Measurements from ENCODE around the gene ITCH. TPM values are rescaled to one million over a fixed set of nuclear protein-coding genes. Genes with fewer than 3 reads are reported as not detected.
"Not testable (repeated sequence)": the region's sequence is repeated elsewhere in the genome, so short reads cannot be mapped to it uniquely, and the experiment has no call there.

ITCH gene
- total and polyA plus RNA-seq, 2 experiments from 2014 or later = 31.0 to 47.7 TPM

- Histone ChIP-seq H3K9ac (no peak overlapping the region), H3K27ac (no peak overlapping the region), H3K9me3 (ENCODE audit: low read depth) (no peaks in the 10 kb centered on the region), H3K4me3 (no peak overlapping the region), H3F3A (ENCODE audit: insufficient read depth) (peaks cover 25% of the 10 kb centered on the region), H3K4me2 (ENCODE audit: unreplicated experiment) (no peak overlapping the region), H3K27me3 (replicated peaks; ENCODE audit: insufficient read depth) (no peaks in the 10 kb centered on the region), H4K20me1 (ENCODE audit: insufficient read depth) (no peaks in the 10 kb centered on the region; the same call in 1 of the 2 replicates), H3K36me3 (ENCODE audit: low read depth) (peaks cover 65% of the 10 kb centered on the region), H3K9me2 (ENCODE audit: insufficient read depth) (no peaks in the 10 kb centered on the region), H2AFZ (no peak overlapping the region), H3K4me1 (ENCODE audit: insufficient read depth) (peaks cover 8% of the 10 kb centered on the region), H3K79me2 (ENCODE audit: insufficient read depth) (peaks cover 47% of the 10 kb centered on the region)
- WGBS, 2 experiments (ENCODE audit: low coverage in 1 of 2, low lambda C conversion rate in 2 of 2, missing lambda C conversion rate in 2 of 2) = 98% methylated on average over 4 of the region's 4 CpGs
- TF ChIP-seq EZH2phosphoT487 (IDR thresholded peaks at IDR 0.05; ENCODE audit: insufficient read depth, low read depth) = no peak
- no peak for TF ChIP-seq EZH2 (IDR thresholded peaks at IDR 0.05; ENCODE audit: insufficient read depth, poor library complexity, severe bottlenecking)
- no peak for DNase-seq
- in situ Hi-C loops (cut with MboI) = no loop called here
These were observed 116.6 kb downstream of the ITCH start for GRCh38 chr20:34479627-34480026.

GRCh38 chr20:34482154-34482553 is 119.1 kb downstream of the ITCH start:
- H3K4me1 ChIP-seq (ENCODE audit: insufficient read depth); H3K27me3 ChIP-seq (replicated peaks; ENCODE audit: insufficient read depth); H3K4me2 ChIP-seq (ENCODE audit: unreplicated experiment); H3K9ac ChIP-seq; H3K4me3 ChIP-seq; H2AFZ ChIP-seq; H3K9me2 ChIP-seq (ENCODE audit: insufficient read depth); DNase-seq; H3K27ac ChIP-seq; in situ Hi-C loops (cut with MboI); H3K9me3 ChIP-seq (ENCODE audit: low read depth); H4K20me1 ChIP-seq (ENCODE audit: insufficient read depth): not testable (repeated sequence)
- peaks cover 64% of the 10 kb centered on the region for H3K36me3 ChIP-seq (ENCODE audit: low read depth)
- WGBS, 2 experiments (ENCODE audit: low coverage in 1 of 2, low lambda C conversion rate in 2 of 2, missing lambda C conversion rate in 2 of 2) = 93 to 96% methylated on average over 1 of the region's 1 CpG
- peaks cover 63% of the 10 kb centered on the region for H3K79me2 ChIP-seq (ENCODE audit: insufficient read depth)
- H3F3A ChIP-seq (ENCODE audit: insufficient read depth) = peaks cover 21% of the 10 kb centered on the region

- H3K4me1 ChIP-seq (ENCODE audit: insufficient read depth); H3K4me3 ChIP-seq; H3K9me2 ChIP-seq (ENCODE audit: insufficient read depth); H4K20me1 ChIP-seq (ENCODE audit: insufficient read depth); DNase-seq; H3K27me3 ChIP-seq (replicated peaks; ENCODE audit: insufficient read depth); H3K4me2 ChIP-seq (ENCODE audit: unreplicated experiment); H2AFZ ChIP-seq; H3K27ac ChIP-seq; in situ Hi-C loops (cut with MboI); H3K9ac ChIP-seq; H3K9me3 ChIP-seq (ENCODE audit: low read depth): not testable (repeated sequence)
- 98% methylated on average over 3 of the region's 3 CpGs for WGBS, 2 experiments (ENCODE audit: low coverage in 1 of 2, low lambda C conversion rate in 2 of 2, missing lambda C conversion rate in 2 of 2)
- peaks cover 67% of the 10 kb centered on the region for H3K79me2 ChIP-seq (ENCODE audit: insufficient read depth)
- peaks cover 66% of the 10 kb centered on the region for H3K36me3 ChIP-seq (ENCODE audit: low read depth)
- H3F3A ChIP-seq (ENCODE audit: insufficient read depth) = peaks cover 21% of the 10 kb centered on the region
These were observed 120.6 kb downstream of the ITCH start for GRCh38 chr20:34483585-34484220.

GRCh38 chr20:34485068-34485634 is 122.1 kb downstream of the ITCH start:
- Histone ChIP-seq H3K4me3 (no peak overlapping the region), H3K9me3 (ENCODE audit: low read depth) (no peaks in the 10 kb centered on the region), H3K79me2 (ENCODE audit: insufficient read depth) (peaks cover 69% of the 10 kb centered on the region), H3K36me3 (ENCODE audit: low read depth) (peaks cover 63% of the 10 kb centered on the region), H3K4me1 (ENCODE audit: insufficient read depth) (no peaks in the 10 kb centered on the region), H3F3A (ENCODE audit: insufficient read depth) (peaks cover 21% of the 10 kb centered on the region), H3K9ac (no peak overlapping the region), H3K9me2 (ENCODE audit: insufficient read depth) (no peaks in the 10 kb centered on the region), H3K4me2 (ENCODE audit: unreplicated experiment) (no peak overlapping the region), H4K20me1 (ENCODE audit: insufficient read depth) (no peaks in the 10 kb centered on the region), H3K27ac (no peak overlapping the region), H3K27me3 (replicated peaks; ENCODE audit: insufficient read depth) (no peaks in the 10 kb centered on the region), H2AFZ (no peak overlapping the region)
- no peak for DNase-seq
- WGBS, 2 experiments (ENCODE audit: low coverage in 1 of 2, low lambda C conversion rate in 2 of 2, missing lambda C conversion rate in 2 of 2) = 56 to 59% methylated on average over 4 of the region's 4 CpGs
- TF ChIP-seq EZH2phosphoT487 (IDR thresholded peaks at IDR 0.05; ENCODE audit: insufficient read depth, low read depth) (no peak), EZH2 (IDR thresholded peaks at IDR 0.05; ENCODE audit: insufficient read depth, poor library complexity, severe bottlenecking) (no peak)
- in situ Hi-C loops (cut with MboI) = no loop called here
